ENCODE measurements around the gene FSTL4. TPM values are rescaled to one million over a fixed set of nuclear protein-coding genes. Genes with fewer than 3 reads are reported as not detected.

FSTL4 gene
- total RNA-seq, 2 donors from 2014 or later = 0.26 to 1.3 TPM

GRCh38 chr5:133635051-133635450 lies 22.7 kb upstream of the FSTL4 start:
- H3K9me3 ChIP-seq = no peaks in the 10 kb centered on the region
- H3K36me3 ChIP-seq (replicated peaks in 1 of 2; ENCODE audit: insufficient read depth in 1 of 2, low read depth in 2 of 2) = no peaks in the 10 kb centered on the region
- no peak overlapping the region for H3K4me3 ChIP-seq
- no peak for DNase-seq
- no peaks in the 10 kb centered on the region for H3K27me3 ChIP-seq
- no peaks in the 10 kb centered on the region for H3K4me1 ChIP-seq
- H3K27ac ChIP-seq = no peak overlapping the region
- ATAC-seq = no peak
- WGBS, 2 donors = 0 to 30% methylated on average over 1 of the region's 1 CpG
- no peak for TF ChIP-seq POLR2A (IDR thresholded peaks at IDR 0.05)
- no peak for TF ChIP-seq CTCF (IDR thresholded peaks at IDR 0.05)
- intact Hi-C loops (cut with DNase I) = no loop called here

GRCh38 chr5:133627180-133627579 lies 14.8 kb upstream of the FSTL4 start:
- DNase-seq (no peak), ATAC-seq (no peak)
- Histone ChIP-seq H3K4me3 (no peak overlapping the region), H3K9me3 (peaks cover 0 to 4% (median 0%) of the 10 kb centered on the region in 3 donors), H3K27ac (no peak overlapping the region), H3K36me3 (replicated peaks in 1 of 2; ENCODE audit: insufficient read depth in 1 of 2, low read depth in 2 of 2) (no peaks in the 10 kb centered on the region), H3K27me3 (no peaks in the 10 kb centered on the region), H3K4me1 (no peaks in the 10 kb centered on the region)
- no peak for TF ChIP-seq CTCF (IDR thresholded peaks at IDR 0.05)
- TF ChIP-seq POLR2A (IDR thresholded peaks at IDR 0.05) = no peak
- 26 to 31% methylated on average over 1 of the region's 1 CpG for WGBS, 2 donors
- intact Hi-C loops (cut with DNase I) = no loop called here

- WGBS, 2 donors = 55 to 64% methylated on average over 3 of the region's 3 CpGs
- DNase-seq = no peak
- Histone ChIP-seq H3K4me1 (no peaks in the 10 kb centered on the region), H3K27me3 (no peaks in the 10 kb centered on the region), H3K9me3 (peaks cover 0 to 4% (median 0%) of the 10 kb centered on the region in 3 donors), H3K36me3 (replicated peaks in 1 of 2; ENCODE audit: insufficient read depth in 1 of 2, low read depth in 2 of 2) (no peaks in the 10 kb centered on the region), H3K4me3 (no peak overlapping the region), H3K27ac (no peak overlapping the region)
- ATAC-seq = no peak
- TF ChIP-seq CTCF (IDR thresholded peaks at IDR 0.05) = no peak
- TF ChIP-seq POLR2A (IDR thresholded peaks at IDR 0.05) = no peak
- intact Hi-C loops (cut with DNase I) = no loop called here
Observed at GRCh38 chr5:133624316-133624715, 12.0 kb upstream of the FSTL4 start.

GRCh38 chr5:133618141-133618540 lies 5.8 kb upstream of the FSTL4 start:
- ATAC-seq (no peak), DNase-seq (no peak)
- no peak overlapping the region for H3K27ac ChIP-seq
- TF ChIP-seq CTCF (IDR thresholded peaks at IDR 0.05) (no peak), POLR2A (IDR thresholded peaks at IDR 0.05) (no peak)
- H3K36me3 ChIP-seq (replicated peaks in 1 of 2; ENCODE audit: insufficient read depth in 1 of 2, low read depth in 2 of 2) = no peaks in the 10 kb centered on the region
- no peaks in the 10 kb centered on the region for H3K4me1 ChIP-seq
- intact Hi-C loops (cut with DNase I) = no loop called here
- no peaks in the 10 kb centered on the region for H3K9me3 ChIP-seq
- WGBS, 2 donors = 61 to 82% methylated on average over 1 of the region's 1 CpG
- H3K4me3 ChIP-seq = no peak overlapping the region
- no peaks in the 10 kb centered on the region for H3K27me3 ChIP-seq

GRCh38 chr5:133613743-133614142 lies 1.4 kb upstream of the FSTL4 start:
- no peaks in the 10 kb centered on the region for H3K27me3 ChIP-seq
- WGBS, 2 donors = 43 to 64% methylated on average over 2 of the region's 2 CpGs
- H3K27ac ChIP-seq = no peak overlapping the region
- no peaks in the 10 kb centered on the region for H3K36me3 ChIP-seq (replicated peaks in 1 of 2; ENCODE audit: insufficient read depth in 1 of 2, low read depth in 2 of 2)
- peaks cover 18% of the 10 kb centered on the region for H3K4me1 ChIP-seq
- TF ChIP-seq CTCF (IDR thresholded peaks at IDR 0.05) = no peak
- no peak for TF ChIP-seq POLR2A (IDR thresholded peaks at IDR 0.05)
- ATAC-seq = no peak
- intact Hi-C loops (cut with DNase I) = no loop called here
- no peaks in the 10 kb centered on the region for H3K9me3 ChIP-seq
- no peak overlapping the region for H3K4me3 ChIP-seq
- no peak for DNase-seq

Measured in body of pancreas (tissue), 4 donors.